HepG2 (cell line): ENCODE data around the gene MAML1. TPM values are rescaled to one million over a fixed set of nuclear protein-coding genes. Genes with fewer than 3 reads are reported as not detected.

Source experiments
- ARID2 ChIP-seq: sonication (generic); formaldehyde crosslinking; IDR thresholded peaks from 2 replicates; pipeline ENCODE4 v1.8.1; 2022; ENCODE audit warnings: mild to moderate bottlenecking, missing genetic modification reagents, borderline replicate concordance
- ATF2 ChIP-seq: sonication (generic); formaldehyde crosslinking; IDR thresholded peaks from 2 replicates; pipeline ENCODE4 v1.4.0; 2020; ENCODE audit warnings: missing genetic modification reagents
- E2F2 ChIP-seq: sonication (generic); formaldehyde crosslinking; IDR thresholded peaks from 2 replicates; pipeline ENCODE4 v1.4.0; 2020; ENCODE audit warnings: missing genetic modification reagents, borderline replicate concordance
- HHEX ChIP-seq: IDR thresholded peaks from 2 replicates; pipeline ENCODE4 v1.6.1; 2016; ENCODE audit warnings: control low read depth
- ISX ChIP-seq: sonication (generic); formaldehyde crosslinking; conservative IDR thresholded peaks from 2 replicates; pipeline ENCODE4 v1.5.0; 2020; ENCODE audit warnings: missing genetic modification reagents
- KDM2A ChIP-seq: sonication (generic); formaldehyde crosslinking; IDR thresholded peaks from 2 replicates; pipeline ENCODE4 v1.4.0; 2020; ENCODE audit warnings: low read depth, missing genetic modification reagents, borderline replicate concordance
- NFKB2 ChIP-seq: sonication (generic); formaldehyde crosslinking; IDR thresholded peaks from 2 replicates; pipeline ENCODE4 v1.4.0; 2020; ENCODE audit warnings: missing genetic modification reagents, borderline replicate concordance
- POLR2AphosphoS5 ChIP-seq: IDR thresholded peaks from 2 replicates; pipeline ENCODE4 v1.6.1; 2012; ENCODE audit warnings: low read depth, low read length
- RBM39 ChIP-seq: fragments of 200-400 bp; formaldehyde crosslinking; IDR thresholded peaks from one replicate; pipeline ENCODE4 v1.6.1; 2018; ENCODE audit warnings: antibody characterized with exemption, mild to moderate bottlenecking, low read depth, low read length; ENCODE audit not compliant: poor library complexity, severe bottlenecking
- SALL2 ChIP-seq: sonication (generic); formaldehyde crosslinking; IDR thresholded peaks from 2 replicates; pipeline ENCODE4 v1.8.1; 2023; ENCODE audit warnings: mild to moderate bottlenecking, missing genetic modification reagents, inconsistent platforms
- SKI ChIP-seq: fragments of 450-650 bp; IDR thresholded peaks from one replicate; pipeline ENCODE4 v1.6.1; 2018; ENCODE audit warnings: mild to moderate bottlenecking; ENCODE audit not compliant: partially characterized antibody
- ZMAT3 ChIP-seq: sonication (generic); formaldehyde crosslinking; conservative IDR thresholded peaks from 2 replicates; pipeline ENCODE4 v1.7.0; 2021; ENCODE audit warnings: missing genetic modification reagents
- ZNF558 ChIP-seq: sonication (generic); formaldehyde crosslinking; IDR thresholded peaks from 2 replicates; pipeline ENCODE4 v1.9.0; 2022; ENCODE audit warnings: mild to moderate bottlenecking, missing genetic modification reagents, borderline replicate concordance
- ZNF607 ChIP-seq: sonication (generic); formaldehyde crosslinking; IDR thresholded peaks from 2 replicates; pipeline ENCODE4 v1.5.1; 2020; ENCODE audit warnings: missing genetic modification reagents, mild to moderate bottlenecking, borderline replicate concordance
- ZNF768 ChIP-seq: sonication (generic); formaldehyde crosslinking; IDR thresholded peaks from 2 replicates; pipeline ENCODE4 v1.4.0; 2020; ENCODE audit warnings: missing genetic modification reagents
- ZNF772 ChIP-seq: sonication (generic); formaldehyde crosslinking; IDR thresholded peaks from 2 replicates; pipeline ENCODE4 v1.5.0; 2020; ENCODE audit warnings: mild to moderate bottlenecking, missing genetic modification reagents
- polyA plus RNA-seq, 8 experiments: library from polyadenylated mRNA; depleted of rRNA in 3 of 8; stranded (reverse) in 7 of 8; unstranded in 1 of 8; fragments of >200 nt; fragmentation: Illumina TruSeq in 4 of 8; extraction: Trizol in 4 of 8; gene quantifications; 2 replicates each; pipeline versions ENCODE4 v1.2.1 to v1.2.3, GENCODE V29; 2011 to 2016; ENCODE audit warnings: low read depth in 4 of 8, missing spikeins in 1 of 8, mixed read lengths in 1 of 8; ENCODE audit not compliant: insufficient read depth in 1 of 8
- total RNA-seq, 5 experiments: library from RNA; depleted of rRNA; stranded (reverse); fragments of >200 nt; fragmentation: Illumina TruSeq; extraction: Trizol; gene quantifications; 2 replicates each; pipeline ENCODE4 v1.2.3, GENCODE V29; 2016; ENCODE audit warnings: low read depth in 1 of 5
- TF ChIP-seq, protein P1 (sequence below): sonication (generic); formaldehyde crosslinking; IDR thresholded peaks from 2 replicates; pipeline ENCODE4 v1.4.0; 2020; ENCODE audit warnings: mild to moderate bottlenecking, missing genetic modification reagents, borderline replicate concordance
- TF ChIP-seq, protein P2 (sequence below): sonication (generic); formaldehyde crosslinking; conservative IDR thresholded peaks from 2 replicates; pipeline ENCODE4 v1.8.0; 2022; ENCODE audit warnings: mild to moderate bottlenecking, moderate library complexity, missing genetic modification reagents

Gene MAML1
- total and polyA plus RNA-seq, 2 of the 13 experiments (the other 11 are each of a cell fraction or from before 2014, with no cell fraction given): 10.0 to 10.8 TPM

DNA sequence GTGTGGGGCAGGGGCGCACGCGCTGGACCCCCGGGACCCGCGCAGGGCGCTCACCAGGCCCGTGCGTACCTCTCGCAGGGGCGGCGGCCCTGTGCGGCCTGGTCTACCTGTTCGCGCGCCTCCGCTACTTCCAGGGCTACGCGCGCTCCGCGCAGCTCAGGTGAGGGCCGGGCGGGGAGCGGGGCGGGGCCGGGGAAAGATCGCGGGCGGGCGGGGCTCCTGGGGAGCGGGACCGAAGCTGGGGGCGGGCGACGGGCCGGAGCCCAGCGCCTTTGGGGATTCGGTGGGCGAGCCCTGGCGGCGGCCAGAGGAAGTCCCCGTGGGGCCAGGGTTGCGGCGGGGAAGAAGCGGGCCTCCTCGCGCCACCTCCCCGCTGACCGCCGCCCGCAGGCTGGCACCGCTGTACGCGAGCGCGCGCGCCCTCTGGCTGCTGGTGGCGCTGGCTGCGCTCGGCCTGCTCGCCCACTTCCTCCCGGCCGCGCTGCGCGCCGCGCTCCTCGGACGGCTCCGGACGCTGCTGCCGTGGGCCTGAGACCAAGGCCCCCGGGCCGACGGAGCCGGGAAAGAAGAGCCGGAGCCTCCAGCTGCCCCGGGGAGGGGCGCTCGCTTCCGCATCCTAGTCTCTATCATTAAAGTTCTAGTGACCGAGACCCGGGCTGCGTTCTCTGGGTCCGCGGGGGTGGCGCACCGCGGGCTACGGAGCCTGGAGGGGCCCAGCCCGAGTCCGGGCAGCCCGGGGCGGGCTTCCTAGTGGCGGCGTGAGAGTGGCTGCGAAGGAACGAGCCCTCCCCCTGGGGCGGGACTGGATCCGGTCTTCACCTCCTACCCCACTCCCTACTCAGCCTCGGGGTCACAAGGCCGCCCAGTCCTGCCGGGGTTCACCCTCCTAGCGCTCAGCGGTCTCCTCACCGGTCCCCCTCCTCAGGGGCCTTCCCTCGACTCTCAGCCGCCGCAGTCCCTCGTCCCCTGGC, 63.5 kb downstream of the MAML1 start (continued):
- peak; percentile 26; the same call in 1 of the 2 replicates for TF ChIP-seq SALL2 (CRISPR knock-in tag)
- 0 out of 2 replicates have a peak, but pooled peaks have one; percentile 73 for TF ChIP-seq ZMAT3 (CRISPR knock-in tag)
- peak; percentile 49; the same call in 1 of the 2 replicates for TF ChIP-seq NFKB2 (CRISPR knock-in tag)
- 0 out of 2 replicates have a peak, but pooled peaks have one; percentile 28 for TF ChIP-seq ZNF768 (CRISPR knock-in tag)
- TF ChIP-seq, protein P1, sequence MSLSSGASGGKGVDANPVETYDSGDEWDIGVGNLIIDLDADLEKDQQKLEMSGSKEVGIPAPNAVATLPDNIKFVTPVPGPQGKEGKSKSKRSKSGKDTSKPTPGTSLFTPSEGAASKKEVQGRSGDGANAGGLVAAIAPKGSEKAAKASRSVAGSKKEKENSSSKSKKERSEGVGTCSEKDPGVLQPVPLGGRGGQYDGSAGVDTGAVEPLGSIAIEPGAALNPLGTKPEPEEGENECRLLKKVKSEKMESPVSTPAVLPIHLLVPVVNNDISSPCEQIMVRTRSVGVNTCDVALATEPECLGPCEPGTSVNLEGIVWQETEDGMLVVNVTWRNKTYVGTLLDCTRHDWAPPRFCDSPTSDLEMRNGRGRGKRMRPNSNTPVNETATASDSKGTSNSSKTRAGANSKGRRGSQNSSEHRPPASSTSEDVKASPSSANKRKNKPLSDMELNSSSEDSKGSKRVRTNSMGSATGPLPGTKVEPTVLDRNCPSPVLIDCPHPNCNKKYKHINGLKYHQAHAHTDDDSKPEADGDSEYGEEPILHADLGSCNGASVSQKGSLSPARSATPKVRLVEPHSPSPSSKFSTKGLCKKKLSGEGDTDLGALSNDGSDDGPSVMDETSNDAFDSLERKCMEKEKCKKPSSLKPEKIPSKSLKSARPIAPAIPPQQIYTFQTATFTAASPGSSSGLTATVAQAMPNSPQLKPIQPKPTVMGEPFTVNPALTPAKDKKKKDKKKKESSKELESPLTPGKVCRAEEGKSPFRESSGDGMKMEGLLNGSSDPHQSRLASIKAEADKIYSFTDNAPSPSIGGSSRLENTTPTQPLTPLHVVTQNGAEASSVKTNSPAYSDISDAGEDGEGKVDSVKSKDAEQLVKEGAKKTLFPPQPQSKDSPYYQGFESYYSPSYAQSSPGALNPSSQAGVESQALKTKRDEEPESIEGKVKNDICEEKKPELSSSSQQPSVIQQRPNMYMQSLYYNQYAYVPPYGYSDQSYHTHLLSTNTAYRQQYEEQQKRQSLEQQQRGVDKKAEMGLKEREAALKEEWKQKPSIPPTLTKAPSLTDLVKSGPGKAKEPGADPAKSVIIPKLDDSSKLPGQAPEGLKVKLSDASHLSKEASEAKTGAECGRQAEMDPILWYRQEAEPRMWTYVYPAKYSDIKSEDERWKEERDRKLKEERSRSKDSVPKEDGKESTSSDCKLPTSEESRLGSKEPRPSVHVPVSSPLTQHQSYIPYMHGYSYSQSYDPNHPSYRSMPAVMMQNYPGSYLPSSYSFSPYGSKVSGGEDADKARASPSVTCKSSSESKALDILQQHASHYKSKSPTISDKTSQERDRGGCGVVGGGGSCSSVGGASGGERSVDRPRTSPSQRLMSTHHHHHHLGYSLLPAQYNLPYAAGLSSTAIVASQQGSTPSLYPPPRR (CRISPR knock-in tag): peak; percentile 42; the same call in 1 of the 2 replicates
- TF ChIP-seq, protein P2, sequence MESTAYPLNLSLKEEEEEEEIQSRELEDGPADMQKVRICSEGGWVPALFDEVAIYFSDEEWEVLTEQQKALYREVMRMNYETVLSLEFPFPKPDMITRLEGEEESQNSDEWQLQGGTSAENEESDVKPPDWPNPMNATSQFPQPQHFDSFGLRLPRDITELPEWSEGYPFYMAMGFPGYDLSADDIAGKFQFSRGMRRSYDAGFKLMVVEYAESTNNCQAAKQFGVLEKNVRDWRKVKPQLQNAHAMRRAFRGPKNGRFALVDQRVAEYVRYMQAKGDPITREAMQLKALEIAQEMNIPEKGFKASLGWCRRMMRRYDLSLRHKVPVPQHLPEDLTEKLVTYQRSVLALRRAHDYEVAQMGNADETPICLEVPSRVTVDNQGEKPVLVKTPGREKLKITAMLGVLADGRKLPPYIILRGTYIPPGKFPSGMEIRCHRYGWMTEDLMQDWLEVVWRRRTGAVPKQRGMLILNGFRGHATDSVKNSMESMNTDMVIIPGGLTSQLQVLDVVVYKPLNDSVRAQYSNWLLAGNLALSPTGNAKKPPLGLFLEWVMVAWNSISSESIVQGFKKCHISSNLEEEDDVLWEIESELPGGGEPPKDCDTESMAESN: peak; percentile 47; the same call in 1 of the 2 replicates
- TF ChIP-seq ISX: 0 out of 2 replicates have a peak, but pooled peaks have one; percentile 64
- TF ChIP-seq ZNF558 (CRISPR knock-in tag): peak; percentile 69; the same call in 1 of the 2 replicates
- TF ChIP-seq KDM2A (CRISPR knock-in tag): peak; percentile 97
- no peak for TF ChIP-seq HHEX
- peak; percentile 9; the same call in 1 of the 2 replicates for TF ChIP-seq ZNF772 (CRISPR knock-in tag)
- TF ChIP-seq SKI: peak; percentile 63
- peak; percentile 61 for TF ChIP-seq POLR2AphosphoS5
- peak; percentile 82 for TF ChIP-seq RBM39
- TF ChIP-seq ZNF607: no peak; the same call in none of the 2 replicates
- TF ChIP-seq ATF2 (CRISPR knock-in tag): peak; percentile 23; the same call in 1 of the 2 replicates
- TF ChIP-seq E2F2 (CRISPR knock-in tag): 0 out of 2 replicates have a peak, but pooled peaks have one; percentile 36
- TF ChIP-seq ARID2 (CRISPR knock-in tag): 0 out of 2 replicates have a peak, but pooled peaks have one; percentile 39
